EH (cell line): Measurements from ENCODE around the gene TMEM255B.
A peak's percentile ranks its signal among the peaks of the same experiment; 100 is the strongest.
"Not testable (repeated sequence)": the region's sequence is repeated elsewhere in the genome, so short reads cannot be mapped to it uniquely, and the experiment has no call there.

Experiments
- DNase-seq: peaks from one replicate; pipeline ENCODE4 v3.0.0-alpha.2; 2015; ENCODE audit warnings: low read depth

TMEM255B gene

GRCh38 chr13:113758651-113759524, at the start of gene TMEM255B:
TMEM255B (plus strand) TSS chr13:113759226; CDS start chr13:113759270, 44 bp downstream.
- DNase-seq: peak; percentile 72

GRCh38 chr13:113722921-113723320, 36.1 kb upstream of the TMEM255B start:
- DNase-seq: no peak

- no peak for DNase-seq
Measured at GRCh38 chr13:113723410-113724015, 35.5 kb upstream of the TMEM255B start.

- DNase-seq: no peak
Measured at GRCh38 chr13:113724016-113724758, 34.8 kb upstream of the TMEM255B start.

- peak; percentile 53 for DNase-seq
Measured at GRCh38 chr13:113724780-113725315, 34.2 kb upstream of the TMEM255B start.

GRCh38 chr13:113725329-113726105, 33.5 kb upstream of the TMEM255B start:
- DNase-seq: not testable (repeated sequence)

- not testable (repeated sequence) for DNase-seq
Measured at GRCh38 chr13:113726106-113726821, 32.8 kb upstream of the TMEM255B start.

- peak; percentile 21 for DNase-seq
Measured at GRCh38 chr13:113726961-113727411, 32.0 kb upstream of the TMEM255B start.

- no peak for DNase-seq
Measured at GRCh38 chr13:113728571-113729054, 30.4 kb upstream of the TMEM255B start.

- peak; percentile 30 for DNase-seq
Measured at GRCh38 chr13:113729187-113730019, 29.6 kb upstream of the TMEM255B start.

- DNase-seq: no peak
Measured at GRCh38 chr13:113730258-113730691, 28.8 kb upstream of the TMEM255B start.

GRCh38 chr13:113730831-113731191, 28.2 kb upstream of the TMEM255B start:
- no peak for DNase-seq

GRCh38 chr13:113731192-113732175, 27.5 kb upstream of the TMEM255B start:
- DNase-seq: no peak

- no peak for DNase-seq
Measured at GRCh38 chr13:113732176-113732960, 26.7 kb upstream of the TMEM255B start.

- no peak for DNase-seq
Measured at GRCh38 chr13:113732961-113733950, 25.8 kb upstream of the TMEM255B start.

- no peak for DNase-seq
Measured at GRCh38 chr13:113734099-113734825, 24.8 kb upstream of the TMEM255B start.
